HG03442 (cell line): ENCODE results near the gene SNX9.

ENCODE experiments used
- ATAC-seq: cut with Tn5 transposase; IDR thresholded peaks from one replicate; pipeline ENCODE4 v1.9.1; 2021; ENCODE audit warnings: mild to moderate bottlenecking, moderate library complexity; ENCODE audit not compliant: unreplicated experiment

SNX9 gene

DNA sequence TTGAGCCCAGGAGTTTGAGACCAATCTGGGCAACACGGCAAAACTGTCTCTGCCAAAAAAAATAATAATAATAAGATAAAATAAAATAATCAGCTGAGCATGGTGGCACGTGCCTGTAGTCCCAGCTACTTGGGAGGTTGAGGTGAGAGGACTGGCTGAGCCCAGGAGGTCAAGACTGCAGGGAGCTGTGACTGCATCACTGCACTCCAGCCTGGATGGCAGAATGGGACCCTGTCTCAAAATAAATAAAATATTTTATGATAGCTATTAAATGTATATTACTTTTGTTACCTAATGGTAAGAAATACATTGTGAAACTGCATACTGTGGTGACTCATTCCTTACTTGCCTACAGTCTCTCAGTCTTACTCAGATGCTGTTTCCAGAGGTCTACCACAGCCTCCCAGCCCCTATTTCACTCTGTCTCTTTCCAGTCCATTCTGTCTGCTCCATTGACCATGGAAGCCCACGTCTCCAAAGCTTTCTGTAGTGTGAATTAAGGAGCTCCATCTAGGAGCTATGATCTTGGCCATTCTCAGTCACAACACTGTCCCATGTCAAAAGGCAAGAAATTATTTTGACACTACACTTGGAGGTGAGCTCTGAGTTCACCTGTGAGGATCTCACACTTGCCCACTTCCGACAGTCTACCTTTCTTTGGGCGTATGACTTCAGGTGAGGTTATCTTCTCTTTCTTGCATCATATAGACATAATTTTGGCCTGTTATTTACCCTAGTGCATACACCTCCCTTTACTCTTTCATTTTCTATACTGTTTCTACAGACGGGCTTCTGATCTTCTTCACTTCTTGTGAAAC, 22.4 kb upstream of the SNX9 start:
- ATAC-seq: peak; percentile 99

DNA sequence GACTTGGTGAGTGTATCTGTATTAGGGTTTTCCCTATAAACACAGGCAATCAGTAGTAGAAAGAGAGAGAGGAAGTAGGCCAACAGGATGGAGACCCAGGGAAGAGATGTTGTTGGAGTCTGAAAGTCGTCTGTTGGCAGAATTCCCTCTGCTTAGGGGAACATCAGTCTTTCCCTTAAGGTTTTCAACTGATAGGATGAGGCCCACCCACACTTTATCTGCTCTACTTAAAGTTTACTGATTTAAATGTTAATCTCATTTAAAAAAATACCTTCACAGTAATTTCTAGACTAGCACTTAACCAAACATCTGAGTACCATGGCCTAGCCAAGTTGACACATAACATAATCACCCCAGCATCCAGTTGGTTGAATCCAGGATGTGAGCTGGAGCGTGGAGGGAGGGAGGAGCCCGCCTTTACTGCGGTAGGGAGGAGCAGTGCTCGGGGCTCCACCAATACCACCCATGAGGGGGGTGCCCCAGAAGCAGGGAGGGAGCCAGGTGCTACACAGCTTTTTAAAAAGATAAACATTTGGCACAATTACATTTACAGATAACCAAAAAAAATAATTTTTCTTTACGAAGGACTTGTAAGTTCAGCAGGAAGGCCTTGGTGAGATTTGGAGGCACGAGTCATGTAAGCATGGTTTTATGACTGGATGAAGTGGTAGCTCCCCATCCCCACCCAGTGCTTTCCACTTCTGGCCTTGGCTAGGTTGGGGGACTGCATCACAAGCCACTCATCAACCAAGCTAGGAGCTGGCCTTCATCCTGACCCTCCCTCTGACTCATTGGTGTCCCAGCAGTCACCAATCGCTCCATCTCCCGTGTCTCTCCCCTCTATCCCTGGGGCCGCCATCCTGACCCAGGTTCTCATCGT, 18.4 kb upstream of the SNX9 start:
- no peak for ATAC-seq

DNA sequence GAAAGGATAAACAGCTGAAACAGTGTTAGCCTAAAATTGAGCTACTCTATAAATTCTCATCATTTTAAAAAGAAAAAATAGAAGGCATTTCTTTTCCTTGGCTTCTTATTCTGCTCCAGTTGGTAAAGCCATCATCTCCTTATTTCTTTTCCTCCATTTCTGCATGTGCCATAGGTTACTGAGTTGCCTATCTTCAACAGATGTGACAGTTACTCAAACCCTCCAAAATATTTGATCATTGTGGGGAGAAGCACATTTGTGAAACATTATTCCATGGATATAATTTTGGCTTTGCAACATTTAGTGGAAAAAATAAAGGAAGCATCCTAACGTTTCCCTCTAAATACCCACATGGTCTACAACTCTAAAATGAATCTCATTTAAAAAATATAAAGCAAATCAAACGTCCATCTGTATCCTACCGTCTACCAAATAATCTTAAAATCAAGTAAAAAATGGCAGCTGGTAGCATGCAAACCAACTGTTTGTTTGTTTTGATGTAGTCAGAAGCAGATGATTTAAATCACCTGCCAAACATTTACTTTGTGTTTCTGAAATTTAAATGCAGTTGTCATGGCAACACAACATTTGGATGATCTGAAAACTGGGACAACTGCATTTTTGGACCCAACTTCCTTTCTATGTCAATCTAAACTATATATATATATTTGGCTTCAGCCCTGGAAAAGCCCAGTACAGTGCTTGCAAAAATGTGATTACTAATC, 16.8 kb upstream of the SNX9 start:
- ATAC-seq: no peak

DNA sequence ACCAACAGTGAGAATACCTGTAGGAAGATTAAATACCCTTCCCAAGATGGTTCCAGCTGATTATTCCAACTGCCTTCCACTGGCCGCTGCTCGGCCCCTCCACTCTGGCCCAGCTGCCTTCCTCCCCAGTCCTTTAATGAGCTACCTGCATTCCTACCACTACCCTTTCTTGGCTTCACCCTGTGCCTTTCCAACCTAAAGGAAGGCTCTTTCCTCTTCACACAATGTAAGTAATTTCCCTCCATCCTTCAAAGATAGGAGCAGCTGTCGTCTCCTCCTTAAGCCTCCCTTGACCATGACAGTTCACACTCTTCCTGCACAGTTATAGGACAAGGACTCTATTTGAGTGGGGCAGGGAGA, 16.2 kb upstream of the SNX9 start:
- ATAC-seq: no peak

DNA sequence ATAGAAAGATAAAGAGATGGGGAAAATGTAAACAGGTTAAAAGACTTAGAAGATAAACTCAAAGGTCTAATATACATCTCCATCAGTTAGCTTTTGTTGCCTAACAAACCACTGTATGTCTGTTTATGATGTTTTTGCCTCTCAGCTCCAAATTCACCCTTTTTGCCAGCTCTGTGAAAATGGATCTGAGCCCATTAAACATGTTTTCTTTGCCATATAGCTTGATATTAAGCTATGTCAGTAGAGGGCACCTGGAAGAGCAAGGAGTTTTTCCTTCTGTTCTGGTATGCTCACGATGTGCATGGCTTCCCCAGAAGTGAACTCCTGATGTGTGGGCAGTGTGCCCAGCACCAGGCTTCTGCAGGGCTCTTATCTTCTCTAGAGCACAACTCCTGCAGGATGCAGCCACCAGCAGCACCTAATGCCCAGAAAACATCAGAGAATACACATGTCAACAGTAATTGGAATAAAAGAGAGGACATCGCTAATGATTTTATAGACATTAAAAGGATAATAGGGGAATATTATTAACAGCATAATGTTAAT, 14.6 kb upstream of the SNX9 start:
- ATAC-seq: no peak

DNA sequence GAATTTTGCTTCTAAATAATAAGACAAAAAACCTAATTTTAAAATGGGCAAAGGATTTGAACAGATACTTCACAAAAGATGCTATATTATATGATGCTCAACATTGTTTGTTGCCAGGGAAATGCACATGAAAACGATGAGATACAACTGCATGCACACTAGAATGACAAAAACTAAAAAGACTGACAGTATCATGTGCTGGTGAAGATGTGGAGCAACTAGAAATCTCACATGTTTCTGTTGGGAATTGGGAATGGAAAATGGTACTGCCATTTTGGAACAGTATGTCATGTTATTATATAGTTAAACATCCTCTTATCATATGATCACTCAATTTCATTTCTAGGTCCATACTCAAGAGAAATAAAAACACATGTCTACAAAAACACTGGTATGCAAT, 13.4 kb upstream of the SNX9 start:
- no peak for ATAC-seq

DNA sequence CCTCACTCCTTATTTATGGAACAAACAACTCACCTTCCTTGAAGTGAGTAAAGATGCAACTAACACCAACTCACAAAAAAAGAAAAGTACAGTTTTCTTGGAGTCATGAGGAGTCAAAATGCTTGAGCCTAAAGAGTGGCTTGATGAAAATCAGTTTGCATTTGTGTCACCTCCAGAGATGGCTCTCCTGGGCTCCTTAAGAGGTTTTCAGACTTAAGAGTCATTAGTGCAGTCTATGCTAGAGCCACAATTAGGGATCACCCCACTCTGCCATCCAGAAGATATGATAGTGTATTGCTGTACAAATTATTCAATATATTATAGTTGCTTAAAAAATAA, 11.9 kb upstream of the SNX9 start:
- no peak for ATAC-seq

DNA sequence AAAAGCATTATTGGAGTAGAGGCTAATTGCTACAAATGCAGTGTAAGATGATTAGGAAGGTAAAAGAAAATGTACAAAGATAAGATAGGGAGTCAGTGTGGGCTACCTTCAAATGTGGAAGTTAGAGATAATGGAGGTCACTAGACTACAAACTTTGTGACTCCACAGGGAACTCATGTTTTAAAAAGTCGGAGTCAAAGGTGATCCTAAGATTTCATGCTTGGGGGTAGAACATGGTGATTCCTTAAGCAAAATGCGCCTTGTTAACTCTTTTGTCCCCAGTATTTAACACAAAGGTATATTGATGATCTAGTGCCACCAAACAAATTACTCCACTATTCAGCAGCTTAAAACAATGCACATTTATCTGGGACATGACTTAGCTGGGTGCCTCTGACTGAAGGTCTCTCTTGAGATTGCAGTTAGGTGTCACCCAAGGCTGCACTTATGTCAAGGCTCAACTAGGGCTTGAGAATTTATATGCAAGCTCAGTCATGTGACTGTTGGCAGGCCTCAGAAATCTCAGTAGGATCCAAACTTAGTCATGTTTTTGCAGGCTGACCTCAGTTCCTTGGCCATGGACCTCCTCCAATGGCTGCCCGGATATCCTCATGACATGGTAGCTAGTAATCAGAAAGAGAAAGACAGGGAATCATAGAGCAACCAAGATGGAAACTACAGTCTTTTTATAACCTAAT, 11.4 kb upstream of the SNX9 start:
- ATAC-seq: no peak

DNA sequence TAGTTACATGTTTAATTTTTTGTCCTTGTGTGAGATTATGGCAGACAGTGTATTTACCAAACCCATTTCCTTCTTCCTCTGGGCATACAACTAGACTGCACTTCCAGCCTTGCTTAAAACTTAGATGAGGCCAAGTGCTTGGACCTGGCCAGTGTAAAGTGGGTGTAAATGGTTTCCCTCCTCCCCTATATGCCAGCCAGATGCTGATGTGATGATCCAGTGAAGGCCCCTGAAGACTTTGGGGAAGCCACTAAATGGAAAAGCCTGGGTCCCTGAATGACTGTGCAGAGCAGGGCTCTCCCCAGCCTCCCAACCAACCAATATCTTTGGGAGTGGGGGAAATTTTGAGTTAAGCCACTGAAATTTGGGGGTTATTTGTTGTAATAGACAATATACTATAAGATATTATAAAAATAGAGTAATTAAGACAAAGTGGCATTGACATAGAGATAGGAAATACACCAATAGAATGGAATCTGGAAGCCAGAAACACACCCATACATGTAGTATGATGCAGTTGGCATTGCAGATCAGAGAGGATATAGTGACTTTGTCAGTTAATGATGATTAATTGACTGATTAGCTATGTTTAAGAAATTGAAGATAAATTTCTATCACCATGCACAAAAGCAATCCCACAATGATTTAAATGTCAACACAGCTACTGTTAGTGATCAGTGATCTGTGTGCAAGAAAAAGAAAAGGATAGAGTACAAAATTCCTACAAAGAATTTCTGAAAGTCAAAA, 10.4 kb upstream of the SNX9 start:
- no peak for ATAC-seq

DNA sequence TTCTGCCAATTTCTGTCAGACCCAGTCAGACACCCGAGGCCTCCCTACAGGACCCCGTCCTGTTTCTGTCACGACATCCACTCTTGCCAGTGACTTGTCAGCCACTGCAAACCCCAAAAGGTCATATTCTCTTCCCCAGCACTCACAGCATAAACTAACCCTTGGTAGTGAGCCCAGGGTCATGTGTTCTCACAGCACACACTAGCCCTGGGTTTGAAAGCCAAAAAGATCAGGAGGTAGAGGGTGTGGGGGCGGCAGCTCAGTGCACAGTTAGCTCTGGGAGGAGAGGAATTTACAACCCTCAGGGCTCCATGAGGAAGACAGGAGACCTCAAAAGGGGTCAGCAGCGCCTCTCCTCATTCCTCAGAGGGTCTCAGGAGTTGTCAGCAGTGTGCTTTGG, 9.9 kb upstream of the SNX9 start:
- ATAC-seq: no peak

DNA sequence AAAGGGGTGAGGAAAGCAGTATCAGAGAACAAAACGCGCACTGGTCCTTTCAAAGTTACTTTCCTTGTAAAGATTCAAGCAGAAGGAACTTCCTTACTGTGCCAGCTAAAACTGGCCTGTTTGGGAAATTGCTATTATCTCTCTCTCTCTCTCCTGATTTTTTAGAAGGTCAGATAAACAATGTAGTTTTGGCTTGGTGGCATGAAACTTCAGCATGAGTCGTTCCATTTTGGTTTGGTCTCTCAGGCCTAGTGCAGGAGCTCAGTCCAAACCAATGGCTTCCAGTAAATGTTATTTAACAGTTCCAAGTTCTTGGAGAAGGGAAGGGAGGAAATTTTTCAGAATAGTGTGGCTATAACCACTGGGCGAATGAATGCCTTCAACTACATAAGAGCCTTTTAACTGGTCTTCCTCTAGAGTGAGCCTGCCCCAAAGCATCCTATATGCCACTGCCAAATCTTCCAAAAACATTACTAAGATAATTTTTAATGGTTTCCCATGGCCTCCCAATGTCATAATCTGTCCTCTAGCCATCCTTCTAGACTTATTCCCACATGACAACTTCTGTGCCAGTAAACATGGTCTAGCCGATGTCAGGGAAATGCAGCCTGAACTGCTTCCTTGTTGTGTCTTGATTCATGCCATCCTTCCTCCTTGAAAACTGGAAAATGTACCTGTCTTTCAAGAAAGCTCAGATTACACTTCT, 9.1 kb upstream of the SNX9 start:
- no peak for ATAC-seq

DNA sequence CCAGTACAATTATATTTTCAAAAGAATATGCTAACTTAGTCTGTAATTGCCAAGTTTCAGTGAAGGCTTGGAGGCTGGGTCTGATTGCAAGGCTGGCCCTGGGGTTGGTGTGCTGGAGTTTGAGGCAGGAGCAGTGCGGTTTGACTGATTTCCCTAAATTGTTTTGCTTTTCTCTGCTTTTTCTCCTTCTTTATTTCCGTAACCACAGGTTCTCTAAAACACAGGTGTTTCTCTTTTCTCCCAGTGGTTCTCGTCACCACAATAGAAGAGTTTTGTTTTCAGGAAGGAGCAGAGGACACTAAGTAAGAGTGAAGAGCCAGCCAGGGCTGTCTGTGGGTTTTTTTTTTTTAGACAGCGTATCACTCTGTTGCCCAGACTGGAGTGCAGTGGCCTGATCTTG, 8.2 kb upstream of the SNX9 start:
- peak; percentile 54 for ATAC-seq

DNA sequence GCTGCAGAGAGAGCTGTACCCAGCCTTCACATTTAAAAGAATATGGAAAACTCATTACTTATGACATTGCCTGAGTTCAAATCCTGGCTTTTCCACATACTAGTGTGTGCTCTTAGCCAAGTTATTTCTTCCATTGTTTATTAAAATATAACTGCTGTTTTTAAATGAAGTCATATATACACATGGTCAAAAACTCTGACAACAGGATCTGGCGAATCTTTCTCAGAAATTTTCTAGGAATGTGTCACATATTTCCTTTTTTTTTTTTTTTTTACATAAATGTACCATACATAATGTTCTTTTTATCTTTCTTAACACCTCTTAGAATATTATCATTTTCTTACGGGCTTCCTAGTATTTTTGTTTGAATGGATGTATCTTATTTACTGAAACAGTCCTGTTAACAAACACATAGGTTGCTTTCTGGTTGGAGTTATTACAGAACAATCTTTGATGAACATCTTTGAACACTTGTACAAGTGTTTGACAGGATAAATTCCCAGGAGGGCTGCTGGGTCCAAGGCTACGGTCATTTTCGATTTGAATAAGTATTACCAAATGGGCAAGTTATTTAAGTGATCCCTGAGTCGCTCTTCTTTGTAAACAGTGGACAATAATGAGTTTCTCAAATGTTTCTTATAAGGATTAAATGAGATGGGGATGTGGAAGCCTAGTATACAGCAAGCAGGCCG, 1.6 kb upstream of the SNX9 start:
- ATAC-seq: no peak

DNA sequence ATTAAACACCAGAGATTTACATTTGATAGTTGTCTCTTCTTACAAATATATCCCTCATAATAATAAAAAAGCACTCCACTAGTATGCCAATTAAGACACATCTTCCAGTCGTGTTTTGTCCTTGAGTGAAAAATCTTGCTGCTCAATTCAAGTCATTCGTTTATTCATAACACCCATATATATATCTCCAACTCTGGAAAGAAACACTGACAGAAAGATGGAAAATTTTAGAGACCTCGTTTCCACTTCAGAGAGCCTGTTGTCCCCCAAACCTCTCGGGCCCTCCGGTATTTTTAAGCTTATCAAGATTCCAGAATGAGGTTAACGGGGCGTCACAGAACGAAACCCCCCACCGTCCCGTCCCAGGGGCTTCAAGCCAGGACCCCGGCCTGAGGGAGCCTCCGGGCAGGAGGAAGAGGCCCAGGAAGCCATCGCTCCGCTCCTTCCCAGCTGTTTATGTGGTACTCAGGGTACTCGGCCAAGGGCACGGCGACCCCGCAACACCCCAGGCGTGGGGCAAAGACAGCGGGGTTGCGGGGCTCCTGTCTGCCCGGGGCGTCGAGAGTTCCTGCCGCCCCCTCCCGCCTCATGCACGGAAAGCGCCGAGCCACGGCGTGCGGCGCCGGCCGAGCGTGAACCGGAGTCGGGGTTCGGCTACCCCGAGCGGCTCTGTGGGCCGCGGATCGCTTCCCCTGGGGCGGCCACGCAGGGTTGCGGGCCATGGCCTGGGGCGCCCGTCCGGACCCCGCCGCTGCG, 623 bp upstream of the SNX9 start:
- ATAC-seq: peak; percentile 19

DNA sequence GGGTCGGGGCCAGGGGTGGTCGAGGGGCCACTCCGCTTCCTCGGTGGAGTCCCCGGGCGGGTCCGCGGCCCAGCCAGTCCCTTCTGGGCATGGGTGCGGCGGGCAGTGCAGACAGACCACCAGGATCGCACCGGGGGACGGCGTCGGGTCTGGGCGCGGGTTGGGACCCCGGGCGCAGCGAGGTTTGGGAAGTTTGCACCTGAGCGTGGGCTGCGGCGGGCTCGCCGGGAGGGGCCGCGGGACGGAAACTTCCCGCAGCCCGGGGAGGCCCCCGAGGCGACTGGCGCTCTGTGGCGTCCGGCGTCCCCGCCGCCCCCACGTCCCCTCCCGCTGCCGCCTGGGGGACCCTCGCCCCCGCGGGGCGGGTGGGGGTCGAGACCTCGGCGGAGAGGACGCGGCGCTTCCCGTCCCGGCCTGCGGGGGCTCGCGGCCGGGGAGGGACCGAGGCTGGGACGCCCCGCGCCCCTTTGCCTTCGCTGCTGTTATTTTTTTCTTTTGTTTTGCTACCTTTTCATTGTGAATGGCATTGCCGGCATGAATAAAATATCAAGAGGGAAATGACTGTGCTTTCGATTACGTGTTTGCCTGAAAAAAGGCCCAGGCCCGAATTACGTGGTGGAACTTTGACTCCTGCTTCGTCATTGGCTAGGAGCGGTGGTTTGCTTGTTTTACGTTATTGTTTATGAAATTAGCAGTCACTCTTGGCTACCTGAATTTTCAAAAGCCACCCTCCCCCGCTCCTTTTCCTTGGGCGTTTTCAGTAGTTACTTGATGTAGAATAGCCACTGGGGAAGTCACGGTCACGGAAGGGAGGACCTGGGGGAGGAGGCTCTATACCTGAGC, 703 bp downstream of the SNX9 start:
- ATAC-seq: peak; percentile 40

DNA sequence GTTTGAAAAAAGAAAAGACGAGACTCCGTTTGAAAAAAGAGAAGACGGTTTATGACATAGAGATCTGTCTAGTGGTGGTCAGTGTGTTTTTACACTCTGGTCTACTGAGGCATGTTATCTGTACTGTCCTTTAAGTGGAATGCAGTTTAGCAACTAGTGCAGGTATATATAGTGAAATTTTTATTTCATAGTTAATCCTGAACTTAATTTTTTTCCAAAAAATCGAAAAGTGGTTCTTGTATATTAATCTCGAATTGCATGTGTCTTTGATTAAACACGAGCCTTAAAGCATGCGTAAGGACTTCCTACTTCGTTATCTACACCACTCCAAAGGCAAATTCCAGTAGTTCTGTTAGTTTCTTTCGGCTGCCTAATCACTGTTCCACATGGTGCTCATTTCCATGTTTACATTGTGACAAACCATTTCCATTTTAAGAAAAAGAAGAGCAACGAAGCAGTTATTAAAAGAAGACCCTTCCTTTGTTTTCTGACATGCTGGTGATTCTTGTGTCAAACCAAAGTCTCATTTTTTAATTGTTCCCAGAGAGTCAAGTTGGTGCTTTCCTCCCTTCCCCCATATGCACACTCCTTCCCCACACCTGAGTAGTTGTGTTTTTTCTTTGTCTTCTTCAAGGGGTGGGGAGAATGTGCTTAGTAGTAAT, 2.3 kb downstream of the SNX9 start:
- ATAC-seq: no peak
